Measurements from ENCODE around the gene HERC5. TPM values are rescaled to one million over a fixed set of nuclear protein-coding genes. Genes with fewer than 3 reads are reported as not detected.

Gene HERC5
- total RNA-seq, 1 donor from 2014 or later: 7.0 TPM

DNA sequence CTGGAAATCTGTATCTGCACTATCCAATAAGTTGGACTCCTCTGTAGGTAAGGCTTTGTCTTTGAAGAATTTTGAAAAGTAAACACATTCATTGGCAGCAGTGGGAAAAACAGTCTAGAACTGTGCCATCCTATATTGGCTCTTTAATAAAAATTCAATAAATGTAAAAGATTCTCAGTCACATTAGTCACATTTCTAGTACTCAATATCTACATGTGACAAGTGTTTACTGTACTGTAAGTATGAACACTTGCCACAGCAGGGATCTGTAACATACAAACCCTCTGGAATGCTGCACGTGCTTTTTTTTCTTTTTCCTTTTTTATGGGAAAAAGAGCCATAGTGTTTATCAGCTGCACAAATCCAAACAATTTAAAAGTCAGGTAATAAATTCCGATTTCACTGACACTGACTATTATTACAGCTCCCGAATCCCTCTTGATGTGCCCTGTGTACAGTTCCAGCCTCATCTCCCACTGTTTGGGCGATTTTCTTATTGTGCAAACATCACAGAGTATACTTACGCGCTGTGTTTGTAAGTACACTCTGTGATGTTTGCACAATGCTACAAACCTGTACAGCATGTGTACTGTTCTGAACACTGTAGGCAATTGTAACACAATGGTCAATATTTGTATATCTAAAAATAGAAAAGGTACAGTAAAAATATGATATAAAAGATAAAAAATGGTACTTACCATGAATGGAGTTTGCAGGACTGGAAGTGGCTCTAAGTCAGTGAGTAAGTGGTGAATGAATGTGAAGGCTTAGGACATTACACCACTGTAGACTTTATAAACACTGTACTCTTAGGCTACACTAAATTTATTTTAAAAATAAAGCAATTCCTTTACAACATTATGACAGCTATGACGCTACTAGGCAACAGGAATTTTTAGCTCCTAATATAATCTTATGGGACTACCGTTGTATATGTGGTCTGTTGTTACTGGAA, 57.9 kb downstream of the HERC5 start:
- no peak for DNase-seq (ENCODE audit: low spot score in 2 of 2, unreplicated experiment in 2 of 2)
- Mint-ChIP-seq H3K4me1 (no peaks in the 10 kb centered on the region), H3K9me3 (peaks cover 4% of the 10 kb centered on the region), H3K36me3 (no peaks in the 10 kb centered on the region), H3K4me3 (no peak overlapping the region), H3K27ac (no peak overlapping the region), H3K27me3 (ENCODE audit: low read depth) (no peaks in the 10 kb centered on the region)
- TF ChIP-seq, protein P1, sequence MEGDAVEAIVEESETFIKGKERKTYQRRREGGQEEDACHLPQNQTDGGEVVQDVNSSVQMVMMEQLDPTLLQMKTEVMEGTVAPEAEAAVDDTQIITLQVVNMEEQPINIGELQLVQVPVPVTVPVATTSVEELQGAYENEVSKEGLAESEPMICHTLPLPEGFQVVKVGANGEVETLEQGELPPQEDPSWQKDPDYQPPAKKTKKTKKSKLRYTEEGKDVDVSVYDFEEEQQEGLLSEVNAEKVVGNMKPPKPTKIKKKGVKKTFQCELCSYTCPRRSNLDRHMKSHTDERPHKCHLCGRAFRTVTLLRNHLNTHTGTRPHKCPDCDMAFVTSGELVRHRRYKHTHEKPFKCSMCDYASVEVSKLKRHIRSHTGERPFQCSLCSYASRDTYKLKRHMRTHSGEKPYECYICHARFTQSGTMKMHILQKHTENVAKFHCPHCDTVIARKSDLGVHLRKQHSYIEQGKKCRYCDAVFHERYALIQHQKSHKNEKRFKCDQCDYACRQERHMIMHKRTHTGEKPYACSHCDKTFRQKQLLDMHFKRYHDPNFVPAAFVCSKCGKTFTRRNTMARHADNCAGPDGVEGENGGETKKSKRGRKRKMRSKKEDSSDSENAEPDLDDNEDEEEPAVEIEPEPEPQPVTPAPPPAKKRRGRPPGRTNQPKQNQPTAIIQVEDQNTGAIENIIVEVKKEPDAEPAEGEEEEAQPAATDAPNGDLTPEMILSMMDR (IDR thresholded peaks at IDR 0.05; ENCODE audit: unreplicated experiment): no peak

DNA sequence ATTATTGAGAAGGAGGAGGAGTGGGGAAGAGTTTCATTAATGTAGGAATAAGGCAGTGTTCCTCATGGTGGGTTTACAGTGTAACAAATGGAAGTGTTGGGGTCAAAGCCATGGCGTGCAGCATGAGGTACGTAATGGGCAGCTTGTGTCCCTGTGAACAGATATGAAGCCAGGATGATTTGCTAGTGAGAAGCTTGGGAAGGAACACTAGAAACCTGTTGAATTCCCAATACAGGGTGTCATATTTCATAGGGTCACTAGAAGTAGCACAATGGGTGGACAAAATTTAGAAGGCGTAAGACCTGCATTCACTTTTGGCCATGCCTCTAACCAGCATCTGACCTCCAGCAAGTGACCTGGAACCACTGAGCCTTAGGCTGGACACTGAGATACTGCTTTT, 59.8 kb downstream of the HERC5 start:
- DNase-seq (ENCODE audit: low spot score in 2 of 2, unreplicated experiment in 2 of 2): no peak
- H3K36me3 Mint-ChIP-seq: no peaks in the 10 kb centered on the region
- TF ChIP-seq, protein P1 (IDR thresholded peaks at IDR 0.05; ENCODE audit: unreplicated experiment): no peak
- no peaks in the 10 kb centered on the region for H3K27me3 Mint-ChIP-seq (ENCODE audit: low read depth)
- H3K9me3 Mint-ChIP-seq: no peaks in the 10 kb centered on the region
- no peak overlapping the region for H3K27ac Mint-ChIP-seq
- peaks cover 5% of the 10 kb centered on the region for H3K4me1 Mint-ChIP-seq
- no peak overlapping the region for H3K4me3 Mint-ChIP-seq

DNA sequence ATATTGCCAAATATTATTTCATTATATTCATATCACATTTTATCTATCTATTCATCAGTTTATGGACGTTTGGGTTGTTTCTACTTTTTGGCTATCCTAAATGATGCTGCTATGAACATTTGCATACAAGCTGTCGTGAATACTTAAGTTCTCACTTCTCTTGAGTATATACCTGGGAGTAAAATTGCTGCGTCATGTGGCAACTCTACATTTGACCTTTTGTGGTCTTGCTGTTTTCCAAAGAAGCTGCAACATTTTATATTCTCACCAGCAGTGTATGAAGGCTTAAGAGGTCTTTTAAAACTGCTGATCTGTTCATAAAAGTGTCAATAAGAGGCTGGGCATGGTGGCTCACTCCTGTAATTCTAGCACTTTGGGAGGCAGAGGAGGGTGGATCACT, 60.9 kb downstream of the HERC5 start:
- Mint-ChIP-seq H3K4me1 (peaks cover 15% of the 10 kb centered on the region), H3K4me3 (no peak overlapping the region), H3K9me3 (no peaks in the 10 kb centered on the region), H3K27me3 (ENCODE audit: low read depth) (no peaks in the 10 kb centered on the region), H3K27ac (no peak overlapping the region), H3K36me3 (no peaks in the 10 kb centered on the region)
- no peak for DNase-seq (ENCODE audit: low spot score in 2 of 2, unreplicated experiment in 2 of 2)
- TF ChIP-seq, protein P1 (IDR thresholded peaks at IDR 0.05; ENCODE audit: unreplicated experiment): no peak

DNA sequence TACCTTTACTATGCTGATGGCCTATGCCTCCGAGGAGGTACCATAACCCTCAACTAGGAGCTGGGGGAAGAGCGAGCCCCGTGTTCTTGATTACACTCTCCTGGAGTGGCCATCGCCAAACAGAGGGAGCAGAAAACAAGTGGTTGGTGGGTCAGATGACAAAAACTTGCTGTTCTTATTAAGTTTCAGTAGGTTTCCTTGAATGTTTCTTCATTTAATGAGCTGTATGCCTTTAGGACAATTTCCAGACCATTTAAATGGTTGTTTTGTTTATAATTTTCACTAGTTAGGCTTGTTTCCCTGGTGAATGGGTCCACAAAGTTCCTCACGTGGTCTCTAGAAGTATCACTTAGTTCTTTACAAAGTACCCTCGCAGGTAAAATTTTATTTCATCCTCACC, 62.0 kb downstream of the HERC5 start:
- no peak overlapping the region for H3K4me3 Mint-ChIP-seq
- H3K27me3 Mint-ChIP-seq (ENCODE audit: low read depth): no peaks in the 10 kb centered on the region
- H3K27ac Mint-ChIP-seq: no peak overlapping the region
- H3K4me1 Mint-ChIP-seq: peaks cover 18% of the 10 kb centered on the region
- no peak for DNase-seq (ENCODE audit: low spot score in 2 of 2, unreplicated experiment in 2 of 2)
- TF ChIP-seq, protein P1 (IDR thresholded peaks at IDR 0.05; ENCODE audit: unreplicated experiment): no peak
- no peaks in the 10 kb centered on the region for H3K9me3 Mint-ChIP-seq
- no peaks in the 10 kb centered on the region for H3K36me3 Mint-ChIP-seq

DNA sequence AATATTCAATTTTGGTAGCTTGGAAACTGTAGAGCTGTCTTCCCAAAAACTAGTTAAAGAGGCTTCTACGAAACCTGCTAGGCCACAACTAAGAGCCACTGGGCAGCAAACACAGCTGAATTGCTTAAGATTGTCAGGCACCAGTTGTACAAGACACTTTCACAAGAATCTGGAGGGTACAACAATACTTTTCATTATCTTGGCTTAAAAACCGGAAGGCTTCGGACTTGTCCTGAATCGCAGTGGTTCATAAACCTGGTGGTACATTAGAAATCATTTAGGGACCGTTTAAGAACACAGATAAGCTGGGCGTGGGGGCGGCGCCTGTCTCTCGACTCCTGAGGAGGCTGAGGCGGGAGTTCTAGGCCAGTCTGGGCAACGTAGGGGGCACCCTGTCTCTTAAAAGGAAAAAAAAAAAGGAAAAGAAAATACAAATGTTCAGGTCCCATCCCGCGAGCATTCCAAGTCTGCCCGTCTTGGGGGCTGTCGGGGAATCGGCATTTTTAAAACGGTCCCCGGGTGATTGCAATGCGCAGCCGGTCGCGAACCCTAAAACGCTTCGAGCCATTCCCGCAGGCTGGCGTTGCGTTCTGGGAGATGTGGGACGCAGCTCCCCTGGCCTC, 65.9 kb downstream of the HERC5 start:
- Mint-ChIP-seq H3K9me3 (no peaks in the 10 kb centered on the region), H3K27me3 (ENCODE audit: low read depth) (no peaks in the 10 kb centered on the region), H3K36me3 (no peaks in the 10 kb centered on the region), H3K27ac (peak overlapping the region; percentile 95), H3K4me1 (peaks cover 29% of the 10 kb centered on the region), H3K4me3 (peak overlapping the region; percentile 91)
- TF ChIP-seq, protein P1 (IDR thresholded peaks at IDR 0.05; ENCODE audit: unreplicated experiment): no peak
- peak in 1 of 2 experiments; percentile 43 for DNase-seq (ENCODE audit: low spot score in 2 of 2, unreplicated experiment in 2 of 2)
